ENCODE measurements around the gene CHRND. TPM values are rescaled to one million over a fixed set of nuclear protein-coding genes. Genes with fewer than 3 reads are reported as not detected.

Gene CHRND
- total and polyA plus RNA-seq, 2 of the 4 experiments (the other 2 are of a cell fraction) = not detected

DNA sequence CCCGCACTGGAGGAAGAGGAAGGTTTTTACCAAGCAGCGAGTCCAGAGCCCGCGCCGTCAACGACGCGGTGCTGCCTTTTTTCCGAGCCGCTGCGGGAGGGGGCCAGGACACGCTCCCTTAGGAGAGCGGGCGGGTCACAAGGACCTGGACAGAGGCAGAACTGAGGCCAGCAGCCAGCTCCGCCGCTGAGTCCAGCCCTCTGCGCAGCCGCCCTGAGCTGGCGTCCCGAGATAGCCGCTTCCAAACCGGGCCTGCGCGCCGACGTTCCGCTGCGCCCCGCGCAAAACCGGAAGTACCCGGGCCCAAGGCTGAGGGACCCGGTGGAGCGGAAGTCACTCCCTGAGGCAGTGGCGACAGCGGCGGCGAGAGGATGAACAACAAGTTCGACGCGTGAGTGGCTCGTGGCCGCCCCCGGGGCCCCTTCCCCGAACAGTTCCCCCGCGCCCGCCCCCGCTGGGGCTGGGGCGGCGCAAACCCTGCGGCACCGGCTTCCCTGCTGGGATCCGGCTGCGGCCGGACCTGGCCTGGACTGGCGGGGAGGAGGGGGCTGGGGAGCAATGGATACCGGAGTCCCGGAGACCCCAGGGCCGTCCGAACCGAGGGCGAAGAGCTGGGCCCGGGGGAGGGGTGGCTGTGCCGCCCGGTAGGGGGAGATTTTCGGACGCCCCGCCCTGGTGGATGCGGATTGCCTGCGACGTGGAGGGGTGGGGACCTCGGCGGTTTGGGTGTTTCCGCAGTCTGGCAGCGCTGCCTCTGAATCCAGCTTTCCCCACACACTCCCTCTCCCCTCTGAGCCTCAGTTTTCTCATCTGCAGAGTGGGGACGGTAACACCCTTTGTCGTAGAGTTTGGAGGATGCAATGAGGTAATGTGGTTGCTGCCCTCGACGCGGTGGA, 24.6 kb downstream of the CHRND start, which contains the start of the genes EIF4E2 and TIGD1 (continued):
- TF ChIP-seq RCOR1 (IDR thresholded peaks at IDR 0.05; ENCODE audit: insufficient replicate concordance, low read length) (peak; percentile 99), CHD1 (IDR thresholded peaks at IDR 0.05; ENCODE audit: low read depth, low read length) (no peak), RFX5 (IDR thresholded peaks at IDR 0.05; ENCODE audit: low read depth, low read length) (no peak)

DNA sequence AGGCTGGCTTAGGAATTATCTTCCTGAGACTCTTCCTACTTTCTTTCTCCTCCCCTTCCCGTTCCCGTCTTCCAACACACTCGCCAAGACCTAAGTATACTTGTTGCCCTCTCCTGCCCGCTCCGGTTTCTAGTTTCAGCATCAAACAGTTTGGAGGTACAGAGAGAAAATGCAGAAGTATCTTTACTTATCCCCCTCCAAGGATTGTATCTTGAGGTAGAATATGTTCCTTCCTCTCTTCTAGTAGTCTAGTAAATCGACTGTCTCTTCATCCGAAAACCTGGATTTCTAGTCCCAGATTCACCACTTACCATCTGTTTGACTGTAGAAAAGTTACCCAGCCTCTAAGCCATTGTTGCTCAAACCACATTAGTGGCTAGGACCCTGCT, 25.3 kb downstream of the CHRND start:
- H2BK120ac ChIP-seq (ENCODE audit: low read depth, low read length) = 0 out of 2 replicates have a peak overlapping the region, but pooled peaks have one; percentile 68
- TSS peak; percentile 41 for BruUV-seq (replicated peaks)
- peak overlapping the region; percentile 84 for H3K4me2 ChIP-seq (ENCODE audit: low read depth, low read length)
- peak overlapping the region; percentile 8 to 97; a peak in 3 of 4 replicates for H4K8ac ChIP-seq (ENCODE audit: low read depth in 2 of 2, low read length in 2 of 2)
- H3K4me1 ChIP-seq (ENCODE audit: control insufficient read depth, insufficient read depth, low read length) = no peaks in the 10 kb centered on the region
- H2BK5ac ChIP-seq (ENCODE audit: low read depth, low read length, poor library complexity, severe bottlenecking) = peak overlapping the region; percentile 85
- H3K18ac ChIP-seq (ENCODE audit: low read depth, low read length) = peak overlapping the region; percentile 39; the same call in 1 of the 2 replicates
- H2BK15ac ChIP-seq (ENCODE audit: low read depth, low read length) = no peak overlapping the region
- TF ChIP-seq MAFK (IDR thresholded peaks at IDR 0.05; ENCODE audit: low read depth, low read length) = no peak
- TF ChIP-seq MAZ (IDR thresholded peaks at IDR 0.05; ENCODE audit: borderline replicate concordance, low read depth, low read length) = no peak
- no peak for TF ChIP-seq NFE2L2 (IDR thresholded peaks at IDR 0.05; ENCODE audit: low read depth, low read length)
- TF ChIP-seq BHLHE40 (IDR thresholded peaks at IDR 0.05; ENCODE audit: low read depth, low read length) = no peak
- TF ChIP-seq, protein P1, sequence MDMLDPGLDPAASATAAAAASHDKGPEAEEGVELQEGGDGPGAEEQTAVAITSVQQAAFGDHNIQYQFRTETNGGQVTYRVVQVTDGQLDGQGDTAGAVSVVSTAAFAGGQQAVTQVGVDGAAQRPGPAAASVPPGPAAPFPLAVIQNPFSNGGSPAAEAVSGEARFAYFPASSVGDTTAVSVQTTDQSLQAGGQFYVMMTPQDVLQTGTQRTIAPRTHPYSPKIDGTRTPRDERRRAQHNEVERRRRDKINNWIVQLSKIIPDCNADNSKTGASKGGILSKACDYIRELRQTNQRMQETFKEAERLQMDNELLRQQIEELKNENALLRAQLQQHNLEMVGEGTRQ (IDR thresholded peaks at IDR 0.05; ENCODE audit: low read depth, low read length) = no peak
- no peak for TF ChIP-seq RFX5 (IDR thresholded peaks at IDR 0.05; ENCODE audit: low read depth, low read length)
- TF ChIP-seq POLR2A (IDR thresholded peaks at IDR 0.05; ENCODE audit: low read depth, low read length) = no peak
- no peak for TF ChIP-seq CEBPB (IDR thresholded peaks at IDR 0.05; ENCODE audit: low read depth, low read length)
- TF ChIP-seq FOS (IDR thresholded peaks at IDR 0.05; ENCODE audit: low read depth, low read length) = no peak
- WGBS, 2 experiments (ENCODE audit: extremely low coverage in 2 of 2, insufficient read length in 1 of 2) = no CpG with 5 or more reads among the region's 7 CpGs
- peak overlapping the region; percentile 88 for H4K91ac ChIP-seq (ENCODE audit: insufficient read depth, low read depth, low read length)
- peaks cover 28 to 76% of the 10 kb centered on the region in 2 experiments for H3K79me1 ChIP-seq (ENCODE audit: low read depth in 1 of 2, low read length in 2 of 2)
- POLR2A ChIA-PET (ENCODE audit: unreplicated experiment) = no interaction called here
- ATAC-seq (ENCODE audit: low read depth) (no peak; the same call in 1 of the 2 replicates), DNase-seq (no peak)
- in situ Hi-C loops (cut with MboI; ENCODE audit: low sequenced_read_pairs) (no loop called here), intact Hi-C loops (cut with micrococcal nuclease) (no loop called here), dilution Hi-C loops (cut with HindIII; ENCODE audit: low sequenced_read_pairs, unreplicated experiment) (no loop called here)
- H3K4me3 ChIP-seq (ENCODE audit: insufficient read depth, low read depth, low read length) = peak overlapping the region; percentile 71
- H3K9me1 ChIP-seq (ENCODE audit: insufficient read depth, low read length) = peaks cover 16% of the 10 kb centered on the region
- peak overlapping the region; percentile 100 for H3K14ac ChIP-seq (replicated peaks; ENCODE audit: low read depth, low read length)
- CTCF ChIA-PET = no interaction called here
- peak overlapping the region; percentile 99 for H3K23ac ChIP-seq (ENCODE audit: low read depth, low read length)
- peak overlapping the region; percentile 97 for H2AK9ac ChIP-seq (replicated peaks; ENCODE audit: low read depth, low read length, poor library complexity)
- peak overlapping the region; percentile 77 for H4K5ac ChIP-seq (ENCODE audit: low read depth, low read length)
- peak overlapping the region; percentile 79 for H2AK5ac ChIP-seq (ENCODE audit: low read depth, low read length)
- peak overlapping the region; percentile 96 for H2AFZ ChIP-seq (replicated peaks; ENCODE audit: low read length, poor library complexity)
- peak overlapping the region; percentile 28; the same call in 1 of the 2 replicates for H3K56ac ChIP-seq (ENCODE audit: extremely low read depth, insufficient read depth, low read length)
- H3K27ac ChIP-seq (ENCODE audit: insufficient read depth, low read length) = peak overlapping the region; percentile 62
- H3K9me3 ChIP-seq (ENCODE audit: control insufficient read depth, insufficient read depth, low read length) = no peaks in the 10 kb centered on the region
- peak overlapping the region; percentile 99 for H3K4ac ChIP-seq (ENCODE audit: low read depth, low read length)
- H3K36me3 ChIP-seq (ENCODE audit: control insufficient read depth, insufficient read depth, low read length) = peaks cover 5% of the 10 kb centered on the region
- no peak overlapping the region for H2BK20ac ChIP-seq (ENCODE audit: low read depth, low read length)
- H4K20me1 ChIP-seq (ENCODE audit: insufficient read depth, low read length) = peaks cover 40% of the 10 kb centered on the region
- H3K27me3 ChIP-seq (ENCODE audit: control insufficient read depth, insufficient read depth, low read length) = no peaks in the 10 kb centered on the region
- H3K9ac ChIP-seq (ENCODE audit: low read depth, low read length) = peak overlapping the region; percentile 70
